IMR-90 (cell line): Measurements from ENCODE around the gene GAS7. TPM values are rescaled to one million over a fixed set of nuclear protein-coding genes. Genes with fewer than 3 reads are reported as not detected.

Source experiments
- ATAC-seq: fragments of 200-7000 bp; cut with Tn5 transposase; 2 replicates; pipeline ENCODE4 v1.9.1; 2020; ENCODE audit warnings: low read depth, mild to moderate bottlenecking, moderate library complexity
- BruUV-seq: library from RNA; stranded (reverse); fragments of 400-500 nt; replicated peaks from 2 replicates; lab custom pipeline; 2021; lab: Mats Ljungman, UMichigan
- CTCF ChIA-PET: fragments of 300-600 bp; formaldehyde crosslinking; extraction: SDS; loops from one replicate; lab custom pipeline; 2021; ENCODE audit warnings: antibody characterized with exemption; lab: Yijun Ruan, JAX
- POLR2A ChIA-PET: fragments of 300-600 bp; sonication (Branson Sonifier 250); formaldehyde crosslinking; loops from one replicate; lab custom pipeline; 2022; ENCODE audit warnings: antibody characterized with exemption; ENCODE audit not compliant: unreplicated experiment; lab: Charles Lee
- DNase-seq: peaks from one replicate; pipeline ENCODE4 v3.0.0; 2013
- H2AFZ ChIP-seq: replicated peaks from 2 replicates; pipeline ENCODE3; 2013; ENCODE audit warnings: low read length, mild to moderate bottlenecking; ENCODE audit not compliant: poor library complexity
- H2AK5ac ChIP-seq: 2 replicates; pipeline ENCODE4 v1.6.1; 2013; ENCODE audit warnings: low read depth, low read length, inconsistent platforms
- H2AK9ac ChIP-seq: replicated peaks from 2 replicates; pipeline ENCODE3; 2013; ENCODE audit warnings: mild to moderate bottlenecking, low read depth, low read length, moderate library complexity; ENCODE audit not compliant: poor library complexity
- H2BK120ac ChIP-seq: 2 replicates; pipeline ENCODE4 v1.6.1; 2013; ENCODE audit warnings: low read depth, low read length, inconsistent platforms
- H2BK15ac ChIP-seq: 3 replicates; pipeline ENCODE4 v1.6.1; 2013; ENCODE audit warnings: low read depth, low read length, inconsistent platforms
- H2BK20ac ChIP-seq: 2 replicates; pipeline ENCODE4 v1.6.1; 2013; ENCODE audit warnings: low read depth, mild to moderate bottlenecking, inconsistent platforms, low read length, moderate library complexity
- H2BK5ac ChIP-seq: 2 replicates; pipeline ENCODE4 v1.6.1; 2013; ENCODE audit warnings: mild to moderate bottlenecking, low read depth, low read length, inconsistent platforms; ENCODE audit not compliant: poor library complexity, severe bottlenecking
- H3K14ac ChIP-seq: replicated peaks from 2 replicates; pipeline ENCODE4 v1.6.1; 2013; ENCODE audit warnings: low read depth, low read length, inconsistent platforms
- H3K18ac ChIP-seq: 2 replicates; pipeline ENCODE4 v1.6.1; 2013; ENCODE audit warnings: low read depth, low read length, control low read depth
- H3K23ac ChIP-seq: 2 replicates; pipeline ENCODE4 v1.6.1; 2013; ENCODE audit warnings: low read depth, low read length, inconsistent platforms
- H3K27ac ChIP-seq: 2 replicates; pipeline ENCODE4 v1.5.1; 2013; ENCODE audit warnings: mild to moderate bottlenecking, control low read depth, low read length; ENCODE audit not compliant: insufficient read depth
- H3K27me3 ChIP-seq: 2 replicates; pipeline ENCODE4 v1.6.1; 2013; ENCODE audit warnings: low read length; ENCODE audit not compliant: control insufficient read depth, insufficient read depth
- H3K36me3 ChIP-seq: 2 replicates; pipeline ENCODE4 v1.6.1; 2013; ENCODE audit warnings: low read length, mixed read lengths; ENCODE audit not compliant: control insufficient read depth, insufficient read depth
- H3K4ac ChIP-seq: 2 replicates; pipeline ENCODE4 v1.6.1; 2013; ENCODE audit warnings: low read depth, low read length, inconsistent platforms
- H3K4me1 ChIP-seq: 2 replicates; pipeline ENCODE4 v1.6.1; 2013; ENCODE audit warnings: low read length, mixed read lengths; ENCODE audit not compliant: control insufficient read depth, insufficient read depth
- H3K4me2 ChIP-seq: 2 replicates; pipeline ENCODE4 v1.6.1; 2013; ENCODE audit warnings: low read depth, mild to moderate bottlenecking, control low read depth, low read length, moderate library complexity
- H3K4me3 ChIP-seq: 2 replicates; pipeline ENCODE4 v1.5.1; 2013; ENCODE audit warnings: low read depth, mild to moderate bottlenecking, control low read depth, low read length, moderate library complexity; ENCODE audit not compliant: insufficient read depth
- H3K56ac ChIP-seq: 2 replicates; pipeline ENCODE4 v1.6.1; 2013; ENCODE audit warnings: low read length, inconsistent platforms; ENCODE audit not compliant: insufficient read depth; ENCODE audit errors: extremely low read depth
- H3K79me1 ChIP-seq, 2 experiments: 2 replicates each; pipeline ENCODE4 v1.6.1; 2013; ENCODE audit warnings: low read length in 2 of 2, inconsistent platforms in 1 of 2, low read depth in 1 of 2
- H3K9ac ChIP-seq: 2 replicates; pipeline ENCODE4 v1.6.1; 2013; ENCODE audit warnings: low read depth, low read length, control low read depth
- H3K9me1 ChIP-seq: 2 replicates; pipeline ENCODE4 v1.6.1; 2013; ENCODE audit warnings: low read length, inconsistent platforms; ENCODE audit not compliant: insufficient read depth
- H3K9me3 ChIP-seq: 2 replicates; pipeline ENCODE4 v1.6.1; 2013; ENCODE audit warnings: low read length; ENCODE audit not compliant: control insufficient read depth, insufficient read depth
- H4K20me1 ChIP-seq: 2 replicates; pipeline ENCODE4 v1.6.1; 2013; ENCODE audit warnings: low read length, inconsistent platforms; ENCODE audit not compliant: insufficient read depth
- H4K5ac ChIP-seq: 2 replicates; pipeline ENCODE4 v1.6.1; 2013; ENCODE audit warnings: mild to moderate bottlenecking, low read depth, low read length, control low read depth
- H4K8ac ChIP-seq, 2 experiments: 2 replicates each; pipeline ENCODE4 v1.6.1; 2013; ENCODE audit warnings: low read depth in 2 of 2, low read length in 2 of 2, control low read depth in 1 of 2, inconsistent platforms in 1 of 2
- H4K91ac ChIP-seq: 2 replicates; pipeline ENCODE4 v1.6.1; 2013; ENCODE audit warnings: low read depth, low read length, inconsistent platforms; ENCODE audit not compliant: insufficient read depth
- BHLHE40 ChIP-seq: fragments of 150-350 bp; IDR thresholded peaks from 2 replicates; pipeline ENCODE4 v1.6.1; 2016; ENCODE audit warnings: mild to moderate bottlenecking, low read depth, low read length
- CEBPB ChIP-seq: IDR thresholded peaks from 2 replicates; pipeline ENCODE4 v1.6.1; 2012; ENCODE audit warnings: low read depth, low read length, improper control_type of control experiment
- CHD1 ChIP-seq: IDR thresholded peaks from 2 replicates; pipeline ENCODE4 v1.6.1; 2012; ENCODE audit warnings: low read depth, low read length, improper control_type of control experiment
- CTCF ChIP-seq: conservative IDR thresholded peaks from 2 replicates; pipeline ENCODE4 v1.5.1; 2012; ENCODE audit warnings: mild to moderate bottlenecking, low read depth, low read length, improper control_type of control experiment
- FOS ChIP-seq: fragments of 150-350 bp; IDR thresholded peaks from 2 replicates; pipeline ENCODE4 v1.6.1; 2016; ENCODE audit warnings: low read depth, low read length
- MAFK ChIP-seq: IDR thresholded peaks from 2 replicates; pipeline ENCODE4 v1.6.1; 2012; ENCODE audit warnings: low read depth, low read length, improper control_type of control experiment
- MAZ ChIP-seq: IDR thresholded peaks from 2 replicates; pipeline ENCODE4 v1.6.1; 2012; ENCODE audit warnings: low read depth, mild to moderate bottlenecking, low read length, improper control_type of control experiment, moderate library complexity, borderline replicate concordance
- MXI1 ChIP-seq: IDR thresholded peaks from 2 replicates; pipeline ENCODE4 v1.6.1; 2012; ENCODE audit warnings: low read depth, mild to moderate bottlenecking, low read length, moderate library complexity, borderline replicate concordance
- NFE2L2 ChIP-seq: fragments of 150-350 bp; IDR thresholded peaks from 2 replicates; pipeline ENCODE4 v1.6.1; 2016; ENCODE audit warnings: low read depth, mild to moderate bottlenecking, low read length
- POLR2A ChIP-seq: IDR thresholded peaks from 2 replicates; pipeline ENCODE4 v1.6.1; 2012; ENCODE audit warnings: mild to moderate bottlenecking, low read depth, low read length
- RAD21 ChIP-seq: IDR thresholded peaks from 2 replicates; pipeline ENCODE4 v1.6.1; 2012; ENCODE audit warnings: low read length, improper control_type of control experiment
- RCOR1 ChIP-seq: IDR thresholded peaks from 2 replicates; pipeline ENCODE4 v1.6.1; 2012; ENCODE audit warnings: mild to moderate bottlenecking, low read length, improper control_type of control experiment; ENCODE audit not compliant: insufficient replicate concordance
- RFX5 ChIP-seq: IDR thresholded peaks from 2 replicates; pipeline ENCODE4 v1.8.0; 2012; ENCODE audit warnings: low read depth, mild to moderate bottlenecking, low read length, moderate library complexity
- SMC3 ChIP-seq: fragments of 150-350 bp; IDR thresholded peaks from 2 replicates; pipeline ENCODE4 v1.6.1; 2016; ENCODE audit warnings: low read depth, mild to moderate bottlenecking, antibody characterized with exemption, low read length, moderate library complexity
- WGBS, 2 experiments: methylation state at CpG; one replicate each; pipeline versions ENCODE4 v1.1.5 to v1.1.7; 2013; ENCODE audit warnings: missing lambda C conversion rate in 2 of 2; ENCODE audit not compliant: insufficient read length in 1 of 2; ENCODE audit errors: extremely low coverage in 2 of 2; 5-methylcytosine and 5-hydroxymethylcytosine counted together
- dilution Hi-C: fragments of 300-500 bp; cut with HindIII; formaldehyde crosslinking; loops from one replicate; pipeline ENCODE4 v1.14.3; 2018; ENCODE audit warnings: low sequenced_read_pairs; ENCODE audit not compliant: unreplicated experiment
- in situ Hi-C: fragments of 300-500 bp; cut with MboI; formaldehyde crosslinking; loops from 3 replicates; pipeline ENCODE4 v1.14.3; 2019; ENCODE audit warnings: low sequenced_read_pairs, inconsistent platforms, mixed read lengths
- intact Hi-C: fragments of 100-400 bp; cut with micrococcal nuclease; formaldehyde crosslinking; loops from 2 replicates; pipeline ENCODE4 v1.10.0; 2022
- polyA plus RNA-seq, 3 experiments: library from polyadenylated mRNA; depleted of rRNA; stranded (reverse); fragments of >200 nt; gene quantifications; 2 replicates each; pipeline ENCODE4 v1.2.3, GENCODE V29; 2012; ENCODE audit warnings: low replicate concordance in 1 of 3
- total RNA-seq: library from RNA; depleted of rRNA; stranded (reverse); fragments of >200 nt; gene quantifications from 2 replicates; pipeline ENCODE4 v1.2.3, GENCODE V29; 2012
- TF ChIP-seq, protein P1 (sequence below): fragments of 150-350 bp; IDR thresholded peaks from 2 replicates; pipeline ENCODE4 v1.6.1; 2016; ENCODE audit warnings: low read depth, mild to moderate bottlenecking, low read length, moderate library complexity, borderline replicate concordance
- TF ChIP-seq, protein P2 (sequence below): fragments of 150-350 bp; IDR thresholded peaks from 2 replicates; pipeline ENCODE4 v1.6.1; 2017; ENCODE audit warnings: mild to moderate bottlenecking, antibody characterized with exemption, low read length, low read depth

The GAS7 gene
- total and polyA plus RNA-seq, 2 of the 4 experiments (the other 2 are of a cell fraction), result 4.6 to 5.0 TPM

- Histone ChIP-seq H4K5ac (no peak overlapping the region; the same call in 1 of the 2 replicates), H4K91ac (no peak overlapping the region), H2BK5ac (no peak overlapping the region), H2BK120ac (no peak overlapping the region), H3K56ac (no peak overlapping the region), H3K4ac (no peak overlapping the region), H3K4me1 (peaks cover 25% of the 10 kb centered on the region), H3K27me3 (no peaks in the 10 kb centered on the region), H4K8ac (no peak overlapping the region), H2AK9ac (no peak overlapping the region), H3K4me3 (no peak overlapping the region), H3K27ac (no peak overlapping the region), H3K9me3 (no peaks in the 10 kb centered on the region), H2AK5ac (no peak overlapping the region), H2BK15ac (no peak overlapping the region), H3K23ac (no peak overlapping the region), H2BK20ac (no peak overlapping the region), H3K14ac (no peak overlapping the region), H2AFZ (no peak overlapping the region), H3K9ac (no peak overlapping the region), H3K18ac (no peak overlapping the region; the same call in 1 of the 2 replicates), H3K36me3 (no peaks in the 10 kb centered on the region), H4K20me1 (no peaks in the 10 kb centered on the region), H3K9me1 (no peaks in the 10 kb centered on the region; the same call in 1 of the 2 replicates), H3K4me2 (no peak overlapping the region), H3K79me1 (no peaks in the 10 kb centered on the region)
- intact Hi-C loops, result no loop called here
- dilution Hi-C loops, result no loop called here
- no TSS peak for BruUV-seq
- DNase-seq, result no peak
- TF ChIP-seq RFX5 (no peak), SMC3 (no peak), CTCF (no peak), FOS (no peak), MXI1 (no peak), MAZ (no peak), MAFK (no peak), BHLHE40 (no peak), CEBPB (no peak), POLR2A (no peak), RCOR1 (no peak), RAD21 (no peak), CHD1 (no peak), NFE2L2 (no peak)
- TF ChIP-seq, protein P1, sequence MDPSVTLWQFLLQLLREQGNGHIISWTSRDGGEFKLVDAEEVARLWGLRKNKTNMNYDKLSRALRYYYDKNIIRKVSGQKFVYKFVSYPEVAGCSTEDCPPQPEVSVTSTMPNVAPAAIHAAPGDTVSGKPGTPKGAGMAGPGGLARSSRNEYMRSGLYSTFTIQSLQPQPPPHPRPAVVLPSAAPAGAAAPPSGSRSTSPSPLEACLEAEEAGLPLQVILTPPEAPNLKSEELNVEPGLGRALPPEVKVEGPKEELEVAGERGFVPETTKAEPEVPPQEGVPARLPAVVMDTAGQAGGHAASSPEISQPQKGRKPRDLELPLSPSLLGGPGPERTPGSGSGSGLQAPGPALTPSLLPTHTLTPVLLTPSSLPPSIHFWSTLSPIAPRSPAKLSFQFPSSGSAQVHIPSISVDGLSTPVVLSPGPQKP, result no peak
- TF ChIP-seq, protein P2, sequence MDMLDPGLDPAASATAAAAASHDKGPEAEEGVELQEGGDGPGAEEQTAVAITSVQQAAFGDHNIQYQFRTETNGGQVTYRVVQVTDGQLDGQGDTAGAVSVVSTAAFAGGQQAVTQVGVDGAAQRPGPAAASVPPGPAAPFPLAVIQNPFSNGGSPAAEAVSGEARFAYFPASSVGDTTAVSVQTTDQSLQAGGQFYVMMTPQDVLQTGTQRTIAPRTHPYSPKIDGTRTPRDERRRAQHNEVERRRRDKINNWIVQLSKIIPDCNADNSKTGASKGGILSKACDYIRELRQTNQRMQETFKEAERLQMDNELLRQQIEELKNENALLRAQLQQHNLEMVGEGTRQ, result no peak
- CTCF ChIA-PET, result no interaction called here
- POLR2A ChIA-PET, result no interaction called here
- 70% methylated on average over 3 of the region's 14 CpGs; no CpG with 5 or more reads in 1 of the 2 experiments for WGBS, 2 experiments
- in situ Hi-C loops, result no loop called here
- ATAC-seq, result no peak
Observed at GRCh38 chr17:9906616-9907015, 291.8 kb downstream of the GAS7 start.
